A172 (cell line): ENCODE measurements around the gene WNT9A. TPM values are rescaled to one million over a fixed set of nuclear protein-coding genes. Genes with fewer than 3 reads are reported as not detected.
A peak's percentile ranks its signal among the peaks of the same experiment; 100 is the strongest.
"Not testable (repeated sequence)": the region's sequence is repeated elsewhere in the genome, so short reads cannot be mapped to it uniquely, and the experiment has no call there.

Experiments used
- DNase-seq: peaks from one replicate; pipeline ENCODE4 v3.0.0-alpha.2; 2015; ENCODE audit warnings: low spot score
- total RNA-seq: library from RNA; depleted of rRNA; stranded (reverse); fragments of >200 nt; shearing (Covaris generic); gene quantifications from 2 replicates; pipeline ENCODE4 v1.2.3, GENCODE V29; 2014; rRNA removed

WNT9A gene
- total RNA-seq, 1 experiment from 2014 or later, result 23.7 TPM

DNA sequence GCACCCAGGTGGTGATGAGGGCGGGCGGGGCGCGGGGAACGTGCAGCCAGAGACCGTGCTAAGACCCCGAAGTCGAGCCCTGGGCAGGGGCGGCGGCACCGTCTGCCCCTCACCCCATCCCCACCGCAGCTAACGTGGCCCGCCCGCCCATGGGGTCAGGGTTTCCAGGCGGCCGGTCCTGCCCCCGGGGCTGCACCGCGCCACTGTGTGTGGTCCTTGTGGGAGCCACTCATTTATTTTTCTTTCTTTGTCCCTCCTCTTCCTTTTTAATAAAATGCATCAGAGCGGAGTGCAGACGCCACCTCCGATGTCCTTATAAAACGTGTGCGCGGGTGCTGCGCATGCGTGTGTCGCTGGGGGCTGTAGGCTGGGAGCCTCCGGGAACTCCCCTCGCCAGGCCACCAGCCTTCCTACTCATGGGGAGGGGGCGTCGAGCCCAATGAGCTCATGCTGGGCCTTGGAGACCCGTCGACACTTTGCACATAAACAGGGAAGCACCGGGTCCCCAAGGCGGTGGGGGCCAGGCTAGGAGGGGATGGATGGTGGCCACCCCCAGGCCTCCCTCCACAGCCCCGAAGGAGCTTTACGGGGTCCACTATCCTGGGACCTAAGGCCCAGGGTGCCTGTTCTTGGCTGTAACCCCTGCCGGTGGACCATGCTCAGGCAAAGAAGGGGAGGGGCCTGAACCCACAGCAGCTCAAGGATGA is 59.9 kb downstream of the WNT9A start:
- no peak for DNase-seq

DNA sequence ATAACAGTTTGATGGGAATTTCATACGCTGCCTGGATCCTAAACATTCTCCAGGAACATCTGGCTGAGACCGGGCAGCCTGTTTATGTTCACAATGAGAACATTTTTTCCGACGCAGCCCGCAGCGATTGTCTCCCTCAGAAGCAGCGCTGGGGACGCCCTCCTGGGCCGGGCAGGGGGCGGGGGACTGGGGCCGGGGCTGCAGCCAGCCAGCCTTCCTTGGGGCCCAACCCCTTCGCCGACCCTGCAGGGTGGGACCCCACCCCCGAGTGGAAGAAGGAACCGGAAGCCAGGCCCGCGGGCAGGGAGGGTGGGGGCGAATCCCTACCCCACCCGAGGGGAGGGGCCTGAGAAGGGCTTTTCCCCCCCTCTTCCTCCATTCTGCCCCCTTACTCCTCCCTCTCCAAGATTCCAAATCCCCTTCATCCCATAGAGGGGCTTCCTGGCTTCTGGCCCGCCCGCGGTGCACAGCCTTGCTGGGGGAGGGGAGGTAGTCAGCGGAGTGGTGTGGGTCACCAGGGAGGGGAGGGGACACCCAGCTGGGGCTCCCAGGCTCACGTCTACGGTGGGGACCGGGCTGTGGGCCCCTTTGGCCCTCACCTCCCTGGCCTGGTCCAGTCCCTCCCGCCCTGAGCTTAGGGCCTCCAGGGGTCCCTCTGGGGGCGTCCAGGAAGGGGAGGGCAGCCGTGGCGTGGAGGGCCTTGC is 60.6 kb downstream of the WNT9A start:
- DNase-seq, result no peak

DNA sequence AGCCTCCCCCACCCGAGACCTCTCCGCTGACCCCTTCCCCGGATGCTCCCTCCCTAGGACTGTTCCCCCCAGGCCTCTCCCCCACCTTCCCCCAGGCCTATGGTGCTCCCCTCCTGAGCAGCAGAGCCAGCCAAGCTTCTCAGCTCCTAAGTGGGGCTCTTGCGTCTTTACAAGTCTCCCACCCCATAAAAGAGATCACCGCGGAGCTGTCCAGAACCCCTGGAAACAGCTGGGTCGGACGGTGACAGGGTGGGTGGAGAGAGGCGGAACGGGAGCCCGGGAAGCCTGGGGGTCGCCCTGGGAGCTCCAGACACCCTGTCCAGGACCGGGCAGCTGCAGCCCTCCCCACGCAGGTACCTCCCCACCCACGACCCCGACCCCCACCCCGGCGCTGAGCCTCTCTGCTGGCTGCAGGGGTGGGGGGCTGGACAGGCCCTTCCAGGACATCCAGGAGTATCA is 61.2 kb downstream of the WNT9A start:
- no peak for DNase-seq

DNA sequence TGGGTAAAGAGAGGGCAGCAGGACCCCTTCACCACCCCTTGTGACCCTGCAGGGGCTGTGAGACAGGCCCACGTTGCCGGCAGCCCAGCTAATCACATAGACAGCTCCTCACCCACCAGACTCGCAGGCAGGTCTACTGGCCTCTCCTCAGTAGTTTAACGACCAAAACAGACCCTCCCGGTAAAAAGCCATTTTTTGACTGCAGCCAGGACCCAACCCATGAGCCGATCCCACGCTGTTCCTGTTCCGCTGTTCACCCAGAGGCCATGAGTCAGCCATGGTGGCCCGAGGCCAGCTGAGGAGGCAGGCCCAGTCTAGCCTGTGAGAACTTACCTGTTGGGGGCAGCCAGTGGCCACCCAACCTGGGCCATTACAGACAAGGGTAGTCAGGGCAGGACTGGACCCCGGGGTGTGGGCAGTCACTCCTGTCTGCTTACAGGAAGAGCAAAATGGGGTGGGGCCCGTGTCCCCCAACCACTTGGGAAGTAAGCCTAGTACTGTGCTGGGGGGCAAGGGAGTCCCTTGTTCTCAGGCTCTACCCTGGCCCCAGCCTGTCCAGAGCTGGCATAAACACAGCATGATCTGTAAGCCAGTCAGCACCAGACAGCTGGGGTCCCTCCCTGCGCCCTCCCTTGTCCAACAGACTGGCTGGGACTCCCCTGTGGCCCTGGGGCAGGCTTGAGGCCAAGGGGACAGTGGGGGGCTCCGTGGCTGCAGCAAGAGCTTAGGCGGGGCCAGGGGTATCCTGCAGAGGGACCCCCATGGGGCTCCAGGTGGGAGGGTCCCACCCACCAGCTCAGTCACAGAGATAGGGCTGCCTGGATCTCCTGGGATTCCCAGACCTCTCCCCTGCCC is 61.9 kb downstream of the WNT9A start:
- peak; percentile 82 for DNase-seq

DNA sequence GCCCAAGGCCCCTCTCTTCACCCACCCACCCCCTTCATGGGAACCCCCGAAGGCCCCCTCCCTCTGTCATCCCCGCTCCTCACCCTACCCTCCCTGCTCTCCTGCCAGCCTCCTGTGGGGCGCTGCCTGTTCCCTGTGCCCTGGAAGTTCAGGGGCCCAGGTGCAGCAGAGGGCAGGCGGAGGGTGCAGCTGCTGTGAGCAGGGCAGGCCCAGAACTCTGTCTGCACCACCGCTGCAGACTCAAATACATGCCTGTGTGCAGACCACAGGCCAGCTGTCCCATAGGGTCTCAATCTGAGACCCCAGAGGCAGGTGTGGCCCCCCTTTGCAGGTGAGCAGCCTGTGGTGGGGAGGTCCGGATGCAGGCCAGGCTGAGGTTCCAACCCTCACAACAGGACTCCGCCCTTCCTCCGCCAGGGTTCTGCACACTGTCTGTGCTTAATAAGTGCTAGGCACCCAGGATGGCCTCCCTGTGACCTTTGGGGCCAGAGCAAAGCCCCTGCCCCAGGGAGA is 62.5 kb downstream of the WNT9A start:
- no peak for DNase-seq

DNA sequence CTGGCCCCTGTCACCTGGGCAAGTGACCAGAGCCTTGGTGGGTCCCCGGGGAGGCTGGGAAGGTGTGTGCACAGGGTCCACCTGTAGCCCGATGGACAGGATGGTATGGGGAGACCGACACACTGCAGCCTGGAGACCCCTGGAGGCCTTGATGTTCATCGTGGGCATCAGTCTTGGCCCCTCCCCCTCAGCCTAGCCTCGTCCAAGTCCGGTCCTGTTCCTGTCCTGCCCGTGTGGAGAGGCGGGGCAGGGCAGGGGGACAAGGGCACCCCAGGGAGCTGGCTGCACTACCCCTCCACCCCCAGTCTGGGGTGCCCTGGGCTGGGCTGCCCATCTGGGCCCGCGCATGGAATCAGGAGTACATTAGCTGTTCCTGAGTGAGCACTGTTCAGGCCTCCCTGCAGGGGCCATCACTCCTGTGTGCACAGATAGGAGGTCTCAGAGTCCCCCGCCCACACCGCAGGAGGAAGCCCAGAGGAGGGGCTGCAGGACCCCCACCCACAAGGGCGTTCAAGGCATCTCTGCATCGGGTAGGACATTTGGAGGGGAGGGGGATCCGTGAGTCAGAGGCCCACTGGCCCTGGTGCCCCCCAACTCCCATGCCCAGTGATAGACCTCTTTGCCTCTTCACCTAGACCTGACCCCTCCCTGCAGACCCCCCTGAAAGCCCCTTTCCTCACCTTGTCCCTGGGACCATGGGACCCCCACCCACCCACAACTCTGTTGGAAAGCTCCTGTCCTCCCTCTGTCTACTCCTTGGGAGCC is 63.2 kb downstream of the WNT9A start:
- DNase-seq, result no peak

DNA sequence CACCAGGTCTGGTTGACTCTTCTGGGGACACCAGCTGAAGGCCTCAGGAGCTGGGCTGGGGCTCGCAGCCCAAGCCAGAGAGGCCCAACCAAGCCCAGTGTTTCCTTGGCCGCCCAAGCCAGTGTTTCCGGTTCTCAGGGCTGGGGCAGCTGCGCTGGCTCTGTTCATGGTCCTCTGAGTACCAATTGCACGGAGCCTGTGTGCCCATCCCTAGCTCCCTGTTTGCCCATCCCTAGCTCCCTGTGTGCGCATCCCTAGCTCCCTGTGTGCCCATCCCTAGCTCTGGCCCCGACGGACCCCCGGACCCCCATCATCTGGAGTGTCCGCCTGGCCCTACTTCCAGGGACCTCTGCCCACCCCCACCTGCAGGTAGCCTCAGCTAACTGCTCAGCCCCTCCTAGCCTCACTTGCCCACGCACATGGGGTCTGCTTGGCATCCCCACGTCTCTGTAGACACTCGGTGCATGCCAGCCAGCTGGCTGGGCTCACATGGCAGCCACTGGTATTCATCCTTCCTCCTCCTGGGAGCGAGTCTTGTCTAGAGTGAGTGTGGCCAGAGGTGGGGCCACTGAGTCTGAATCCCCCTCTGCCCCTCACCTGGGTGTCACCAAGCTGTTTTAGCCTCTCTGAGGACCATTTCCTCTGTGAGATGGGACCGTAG is 64.0 kb downstream of the WNT9A start:
- no peak for DNase-seq

DNA sequence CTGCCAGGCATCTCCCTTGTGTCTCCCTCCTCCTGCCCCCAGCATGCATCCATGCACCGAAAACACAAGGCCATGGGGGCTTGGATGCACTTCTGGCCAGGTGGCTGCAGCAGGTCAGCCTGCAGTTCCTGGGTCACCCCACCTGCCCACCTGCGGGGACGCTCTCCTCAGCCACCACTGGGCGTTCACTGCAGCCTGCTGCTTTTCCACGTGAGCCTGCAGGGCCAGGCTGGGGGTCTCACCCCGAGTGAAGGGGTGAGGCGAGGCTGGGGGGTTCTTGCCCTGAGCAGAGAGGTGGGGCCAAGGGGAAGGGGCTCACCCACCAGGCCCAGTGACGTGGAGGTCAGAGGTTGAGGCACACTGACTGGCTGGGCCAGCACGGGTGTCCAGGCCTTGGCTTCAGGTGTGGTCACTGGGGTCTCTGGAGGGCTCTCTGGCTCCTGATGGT is 64.6 kb downstream of the WNT9A start:
- DNase-seq, result no peak

DNA sequence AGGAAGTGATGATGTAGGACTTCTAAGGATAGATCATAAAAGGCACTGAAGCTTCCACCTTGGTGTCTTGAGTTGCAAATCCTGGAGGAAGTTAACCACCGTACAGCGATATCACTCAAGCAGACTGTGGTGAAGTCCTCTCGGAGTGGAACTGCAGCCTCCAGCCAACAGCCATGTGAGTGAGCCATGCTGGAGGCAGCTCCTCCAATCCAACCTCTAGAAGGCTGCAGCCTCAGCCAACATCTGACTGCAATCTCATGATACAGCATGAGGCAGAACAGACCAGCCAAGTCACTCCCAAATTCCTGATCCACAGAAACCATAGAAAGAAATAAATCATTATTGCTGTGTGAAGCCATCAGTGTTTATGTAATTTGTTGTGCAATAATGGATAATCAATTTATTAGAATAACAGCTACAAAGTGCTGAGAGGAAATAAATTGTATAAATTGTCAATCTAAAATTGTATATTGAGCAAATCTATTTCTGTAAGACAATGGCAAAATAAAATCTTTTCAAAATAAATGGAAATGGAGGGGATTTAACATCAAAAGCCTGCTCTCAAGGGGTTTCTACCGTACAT is 67.3 kb downstream of the WNT9A start:
- no peak for DNase-seq

DNA sequence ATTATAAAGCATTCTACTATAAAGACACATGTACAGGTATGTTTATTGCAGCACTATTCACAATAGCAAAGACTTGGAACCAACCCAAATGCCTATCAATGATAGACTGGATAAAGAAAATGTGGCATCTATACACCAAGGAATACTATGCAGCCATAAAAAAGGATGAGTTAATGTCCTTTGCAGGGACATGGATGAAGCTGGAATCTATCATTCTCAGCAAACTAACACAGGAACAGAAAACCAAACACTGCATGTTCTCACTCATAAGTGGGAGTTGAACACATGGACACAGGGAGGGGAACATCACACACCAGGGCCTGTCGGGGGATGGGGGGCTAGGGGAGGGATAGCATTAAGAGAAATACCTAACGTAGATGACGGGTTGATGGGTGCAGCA is 69.9 kb downstream of the WNT9A start:
- not testable (repeated sequence) for DNase-seq

DNA sequence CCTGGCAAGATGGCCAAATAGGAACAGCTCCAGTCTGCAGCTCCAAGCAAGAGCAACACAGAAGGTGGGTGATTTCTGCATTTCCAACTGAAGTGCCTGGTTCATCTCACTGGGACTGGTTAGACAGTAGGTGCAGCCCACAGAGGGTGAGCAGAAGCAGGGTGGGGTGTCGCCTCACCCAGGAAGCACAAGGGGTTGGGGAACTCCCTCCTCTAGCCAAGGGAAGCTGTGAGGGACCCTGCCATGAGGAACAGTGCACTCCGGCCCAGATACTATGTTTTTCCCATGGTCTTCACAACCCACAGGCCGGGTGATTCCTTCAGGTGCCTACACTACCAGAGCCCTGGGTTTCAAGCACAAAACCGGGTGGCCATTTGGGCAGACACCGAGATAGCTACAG is 75.8 kb downstream of the WNT9A start:
- not testable (repeated sequence) for DNase-seq

DNA sequence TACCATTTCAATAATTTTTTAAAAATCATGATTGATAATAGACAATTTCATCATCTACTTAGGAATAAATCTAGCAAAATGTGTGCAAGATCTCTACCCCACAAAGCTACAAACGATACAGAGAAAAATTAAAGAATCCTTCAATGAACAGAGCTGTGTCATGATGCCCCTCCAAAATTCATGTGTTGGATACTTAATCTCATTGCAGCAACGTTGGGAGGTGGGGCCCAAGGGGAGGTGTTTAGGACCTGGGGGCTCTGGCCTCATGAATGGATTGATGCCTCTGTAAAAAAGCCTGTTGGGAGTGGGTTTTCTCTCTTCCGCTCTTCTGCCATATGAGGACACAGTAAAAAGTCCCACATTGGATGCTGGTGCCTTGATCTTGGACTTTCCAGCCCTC is 77.4 kb downstream of the WNT9A start:
- DNase-seq, result no peak

DNA sequence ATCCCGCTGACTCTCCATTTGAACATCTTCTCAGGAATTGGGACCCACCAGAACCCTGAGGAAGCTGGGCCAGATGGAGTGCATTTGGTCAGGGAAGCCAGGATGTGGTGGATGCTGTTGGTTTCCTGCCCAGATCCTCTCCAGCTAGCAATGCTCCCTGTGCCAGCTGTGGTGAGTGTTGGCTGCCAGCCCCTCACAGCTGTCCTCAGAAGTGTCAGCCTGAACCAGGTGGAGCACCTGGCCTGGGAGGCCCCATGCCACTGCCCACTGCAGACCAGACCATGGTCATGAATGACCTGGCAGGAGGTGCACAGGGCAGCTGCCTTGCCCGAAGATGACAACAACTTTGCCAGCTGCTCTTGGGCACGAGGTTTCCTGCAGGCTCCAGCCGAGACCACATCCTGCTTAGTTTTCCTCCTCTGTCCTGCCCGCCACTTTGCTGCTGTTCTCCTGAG is 77.9 kb downstream of the WNT9A start:
- DNase-seq, result peak; percentile 82

DNA sequence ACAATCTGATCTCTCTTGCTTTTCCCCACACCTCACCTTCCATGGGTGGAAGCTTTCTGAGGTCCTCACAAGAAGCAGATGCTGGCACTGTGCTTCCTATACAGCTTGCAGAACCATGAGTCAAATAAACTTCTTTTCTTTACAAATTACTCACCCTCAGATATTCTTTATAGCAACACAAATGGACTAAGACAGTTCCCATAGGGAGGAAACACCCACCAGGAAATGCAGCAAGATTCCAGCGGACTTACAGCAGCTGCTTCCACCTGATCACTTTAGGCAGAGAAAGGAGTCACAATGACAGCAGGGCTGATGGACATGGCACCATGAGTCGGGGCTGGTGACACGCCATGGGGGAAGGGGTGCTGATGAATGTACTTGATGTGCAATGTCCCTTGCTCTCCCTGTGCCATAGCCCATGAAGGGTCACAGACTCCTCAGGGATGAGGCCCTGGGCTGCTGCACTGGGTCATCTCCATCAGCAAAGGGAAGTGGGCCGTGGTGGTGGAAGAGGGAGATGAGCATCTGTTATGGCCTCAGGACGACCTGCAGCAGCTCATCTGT is 78.4 kb downstream of the WNT9A start:
- peak; percentile 49 for DNase-seq

Other genes starting within 250 kb of the WNT9A start
- gene JMJD4, start 212.6 kb downstream of the WNT9A start, total RNA-seq, result 42.8 and 49.1 TPM in 2 replicates
- gene SNAP47, start 212.5 kb downstream of the WNT9A start, total RNA-seq, result 89.0 and 105 TPM in 2 replicates
- not detected in 2 replicates for gene PRSS38, start 132.3 kb downstream of the WNT9A start, total RNA-seq
- gene WNT3A, start 59.1 kb upstream of the WNT9A start, total RNA-seq, result 0.72 TPM in 1 of 2 replicates, not detected in the other
- gene ARF1, start 134.8 kb upstream of the WNT9A start, total RNA-seq, result 263 and 292 TPM in 2 replicates
- 31.7 and 31.8 TPM in 2 replicates for gene C1orf35, start 155.4 kb upstream of the WNT9A start, total RNA-seq
- 103 and 141 TPM in 2 replicates for gene MRPL55, start 161.4 kb upstream of the WNT9A start, total RNA-seq
- gene GUK1, start 192.3 kb upstream of the WNT9A start, total RNA-seq, result 407 and 501 TPM in 2 replicates
- gene GJC2, start 202.0 kb upstream of the WNT9A start, total RNA-seq, result 6.6 and 16.8 TPM in 2 replicates
- 7.4 and 8.5 TPM in 2 replicates for gene IBA57, start 217.9 kb upstream of the WNT9A start, total RNA-seq